Dedifferentiated amniotic fluid mesenchymal stem cell (primary cell): Measurements from ENCODE around the gene DNAJB13.

Experiments
- DNase-seq: peaks from one replicate; pipeline ENCODE4 v3.0.0-alpha.2; 2016; ENCODE audit errors: extremely low spot score

Gene DNAJB13

DNA sequence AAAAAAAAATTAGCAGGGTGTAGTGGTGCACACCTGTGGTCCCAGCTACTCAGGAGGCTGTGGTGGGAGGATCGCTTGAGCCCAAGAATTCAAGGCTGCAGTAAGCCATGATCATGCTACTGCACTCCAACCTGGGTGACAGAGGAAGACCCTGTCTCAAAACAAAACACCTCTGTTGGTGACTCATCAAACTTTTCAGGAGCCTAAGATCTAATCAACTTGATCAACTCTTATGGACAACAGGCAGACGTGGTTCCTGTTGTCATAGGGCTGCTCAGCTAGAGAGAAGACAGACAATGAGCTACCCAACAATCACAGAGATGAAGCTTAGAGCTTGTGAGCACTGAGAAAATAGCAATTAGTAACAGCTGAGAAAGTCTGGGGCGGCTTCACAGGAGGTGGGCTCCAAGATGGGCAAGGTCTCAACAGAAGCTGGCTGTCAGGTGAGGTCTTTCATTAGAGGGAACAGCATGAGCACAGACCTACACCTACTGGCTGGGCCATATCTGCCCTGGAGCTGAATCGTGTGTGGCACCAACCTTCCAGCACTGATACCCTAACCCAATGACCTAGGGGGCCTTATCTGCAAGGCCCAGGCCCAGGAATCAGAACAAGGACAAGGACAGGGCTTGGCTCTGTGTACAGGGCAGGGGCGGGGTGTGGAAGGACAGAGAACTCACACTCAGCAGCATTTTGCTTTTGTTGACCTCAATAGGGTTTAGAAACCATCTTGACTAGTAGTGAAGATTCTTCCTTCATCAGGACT, 65.3 kb downstream of the DNAJB13 start:
- no peak for DNase-seq

DNA sequence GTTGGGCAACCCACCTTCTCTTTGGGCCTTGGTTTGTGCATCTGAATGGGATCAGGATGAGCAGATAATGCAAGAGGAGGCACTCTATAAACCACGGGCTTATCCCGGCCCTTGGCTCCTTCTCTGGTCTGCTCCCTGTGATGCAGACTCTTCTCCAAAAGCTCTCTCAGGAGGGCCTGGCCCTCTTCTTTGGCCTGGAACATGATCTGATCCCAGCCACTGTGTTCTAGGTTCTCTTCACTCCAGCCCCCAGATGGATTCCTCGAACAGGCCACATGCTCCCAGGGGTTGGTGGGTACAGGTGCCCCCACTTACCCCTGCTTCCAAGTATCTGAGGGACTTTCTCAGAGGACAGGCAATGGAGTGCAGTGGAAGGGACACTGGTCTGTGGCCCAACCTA, 66.8 kb downstream of the DNAJB13 start:
- no peak for DNase-seq

DNA sequence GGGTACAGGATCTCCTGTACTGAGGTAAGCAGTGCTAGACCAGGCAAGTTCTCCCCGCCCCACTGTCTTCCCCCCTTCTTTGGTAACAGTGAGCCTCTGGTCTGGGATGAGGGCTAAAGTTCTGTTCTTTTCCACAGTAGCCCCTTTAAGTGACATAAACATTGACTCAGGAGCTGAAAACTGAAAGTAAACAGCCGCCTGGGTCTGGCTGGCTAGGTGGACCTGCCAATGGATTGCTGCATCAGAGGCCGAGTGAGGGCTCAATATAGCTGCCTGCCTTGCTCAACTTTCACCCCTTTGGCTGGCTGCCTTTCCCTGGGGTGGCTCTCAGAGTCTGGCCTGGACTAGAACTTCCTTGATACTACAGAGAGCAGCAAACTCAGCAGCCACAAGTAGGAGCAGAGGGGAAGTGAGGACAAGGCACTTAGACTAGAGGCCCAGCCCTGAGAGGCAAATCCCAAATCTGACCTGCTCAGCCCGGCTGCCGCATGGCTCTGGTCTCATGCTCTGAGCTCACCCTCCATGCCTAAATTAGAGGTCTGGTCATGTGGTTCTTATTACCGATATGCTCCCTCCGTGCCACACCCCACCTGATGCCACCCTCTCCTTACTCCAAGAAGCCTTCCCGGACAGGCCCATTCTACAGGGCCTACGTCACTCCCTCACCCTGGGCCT, 67.6 kb downstream of the DNAJB13 start:
- DNase-seq: no peak

DNA sequence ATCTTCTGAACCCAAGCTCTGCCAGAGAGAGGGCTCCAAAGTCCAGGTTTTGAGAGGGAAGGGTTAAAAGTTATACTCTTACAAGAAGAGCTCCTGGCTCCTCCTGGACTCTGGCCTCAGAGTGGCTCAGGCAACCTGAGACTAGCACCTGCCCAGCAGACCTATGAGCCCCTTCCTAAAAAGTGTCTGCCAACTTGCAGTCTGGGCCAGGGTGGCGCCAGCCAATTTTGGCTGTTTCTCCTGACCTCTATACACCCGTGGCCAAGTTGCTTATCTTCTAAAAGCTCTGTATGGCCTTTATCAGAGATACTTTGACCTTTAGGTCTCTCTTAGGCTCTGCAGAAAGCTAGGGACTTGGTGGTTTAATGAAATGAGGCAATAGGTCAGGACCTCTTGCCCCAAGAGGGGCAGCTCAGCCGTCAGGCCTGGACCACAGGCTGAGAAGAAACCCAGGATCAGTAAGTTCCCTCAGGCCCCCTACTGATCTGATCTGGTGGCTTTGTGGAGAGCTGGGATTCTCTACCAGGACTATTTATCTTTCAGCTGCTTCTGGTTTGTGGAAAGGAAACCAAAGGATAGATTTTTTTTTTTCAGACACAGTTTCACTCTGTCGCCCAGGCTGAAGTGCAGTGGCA, 68.4 kb downstream of the DNAJB13 start:
- no peak for DNase-seq

DNA sequence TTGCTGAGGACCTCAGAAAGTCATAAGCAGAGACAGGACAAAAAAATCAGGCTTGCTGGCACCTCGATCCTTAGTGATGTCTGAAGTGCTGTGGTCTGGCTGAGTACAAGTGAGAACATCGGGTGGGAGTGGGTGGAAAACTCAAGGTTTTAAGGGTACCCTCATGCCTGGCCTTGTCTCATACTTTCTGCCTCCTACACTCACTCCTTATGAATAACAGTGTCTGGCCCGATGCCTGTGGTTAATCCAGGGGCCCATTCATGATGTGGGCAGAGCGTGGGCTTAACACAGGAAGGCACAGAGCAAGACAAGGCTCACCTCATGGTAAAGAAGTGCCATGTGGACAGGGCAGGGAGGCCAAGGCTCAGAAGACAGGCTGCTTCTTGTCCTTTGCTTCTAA, 69.0 kb downstream of the DNAJB13 start:
- DNase-seq: no peak
